Right cardiac atrium (tissue), 5 donors: ENCODE measurements around the gene PLEKHA4. TPM values are rescaled to one million over a fixed set of nuclear protein-coding genes. Genes with fewer than 3 reads are reported as not detected.

Source experiments
- ATAC-seq, 2 donors: fragments of 200-7000 bp; cut with Tn5 transposase; one replicate each; pipeline versions ENCODE4 v1.8.0 to v1.9.1; 2020; ENCODE audit warnings: moderate library complexity in 2 of 2, mild to moderate bottlenecking in 1 of 2
- DNase-seq, 3 donors: peaks; one replicate each; pipeline ENCODE4 v3.0.0-alpha.2; 2020
- H3K27ac ChIP-seq: one replicate; pipeline ENCODE4 v1.5.1; 2013; ENCODE audit warnings: mild to moderate bottlenecking, low read length, control low read depth, moderate library complexity
- H3K27me3 ChIP-seq: one replicate; pipeline ENCODE4 v1.6.1; 2013; ENCODE audit not compliant: control insufficient read depth, insufficient read depth
- H3K4me1 ChIP-seq: one replicate; pipeline ENCODE4 v1.6.1; 2013; ENCODE audit warnings: low read length; ENCODE audit not compliant: control insufficient read depth, insufficient read depth
- H3K4me3 ChIP-seq: one replicate; pipeline ENCODE4 v1.5.1; 2013; ENCODE audit warnings: low read length, control low read depth
- H3K9me3 ChIP-seq: one replicate; pipeline ENCODE4 v1.6.1; 2013; ENCODE audit warnings: low read length; ENCODE audit not compliant: control insufficient read depth
- WGBS: extraction: QIAGEN DNeasy Blood & Tissue Kit; methylation state at CpG from one replicate; pipeline ENCODE4 v1.1.7; 2013; 5-methylcytosine and 5-hydroxymethylcytosine counted together
- intact Hi-C, 4 donors: fragments of 100-400 bp; cut with DNase I; formaldehyde crosslinking; loops; one replicate each; pipeline versions ENCODE4 v1.11.0 to v1.14.0; 2022 to 2023
- polyA plus RNA-seq: library from polyadenylated mRNA; stranded (reverse); fragments of 200-250 nt; gene quantifications from one replicate; pipeline ENCODE4 v1.2.3, GENCODE V29; 2013
- total RNA-seq, 4 donors: library from RNA; stranded (reverse); fragmentation: NEBNext Ultra II Directional; extraction: Animal tissue kit (Norgen Biotek cat#: 25700); gene quantifications; one replicate each; pipeline ENCODE4 v1.2.1, GENCODE V29; 2021
- donor health status: healthy with polysubstance abuse.
- donor health status: DM: no; HTN: yes; CAD: no.
- donor health status: DM: no; HTN: no; CAD: no.
- donor health status: DM: no; HTN: yes; CAD: no; lungs with severe emphysema.
- donor health status: DM: yes; HTN: yes; CAD: no.

PLEKHA4 gene
- total and polyA plus RNA-seq, 5 donors: 32.0 to 50.2 (median 38.2) TPM

DNA sequence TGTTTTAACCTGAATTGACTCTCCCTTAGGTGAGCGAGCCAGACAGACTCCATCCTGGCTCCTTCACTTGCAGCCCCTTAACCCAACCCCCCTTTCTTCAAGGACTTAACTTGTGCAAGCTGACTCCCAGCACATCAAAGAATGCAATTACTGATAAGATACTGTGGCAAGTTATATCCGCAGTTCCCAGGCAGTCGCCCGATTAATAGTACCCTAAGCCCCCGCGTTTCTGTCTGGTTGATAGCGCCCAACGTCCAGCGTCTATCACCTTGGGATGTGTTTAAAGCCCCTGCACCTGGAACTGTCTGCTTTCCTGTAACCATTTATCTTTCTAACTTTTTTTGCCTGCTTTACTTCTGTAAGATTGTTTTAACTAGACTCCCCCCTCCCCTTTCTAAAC, 38.3 kb downstream of the PLEKHA4 start:
- Histone ChIP-seq H3K4me3 (no peak overlapping the region), H3K4me1 (no peaks in the 10 kb centered on the region), H3K27me3 (no peaks in the 10 kb centered on the region), H3K27ac (no peak overlapping the region), H3K9me3 (no peaks in the 10 kb centered on the region)
- 59% methylated on average over 9 of the region's 9 CpGs for WGBS
- intact Hi-C loops: loop anchor here in 2 of 4 donors (10.0 kb wide), 1 partner anchor 185 kb away; the partner anchor contains the start of gene CA11 (in 2 of the 2)
- DNase-seq (no peak), ATAC-seq (no peak)

DNA sequence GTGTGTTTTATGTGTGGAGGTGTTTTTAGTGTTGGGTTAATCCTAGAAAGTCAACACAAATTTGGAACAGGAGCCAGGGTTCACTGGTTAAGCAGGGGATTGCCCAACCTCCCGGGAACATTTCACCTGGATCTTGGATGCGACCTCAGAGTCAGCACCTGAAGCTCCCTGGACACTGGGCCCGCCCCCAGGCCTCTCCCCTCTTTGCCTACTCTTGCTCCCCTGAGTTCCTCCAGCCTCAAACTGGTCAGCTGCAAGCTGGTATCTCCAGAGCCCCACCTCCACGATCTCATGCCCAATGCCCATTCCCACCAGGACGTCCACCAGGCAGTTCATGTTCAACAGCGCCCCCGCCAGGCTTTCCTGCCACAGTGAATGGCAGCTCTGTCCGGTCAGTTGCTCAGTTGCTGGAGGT, 41.8 kb downstream of the PLEKHA4 start:
- Histone ChIP-seq H3K27me3 (no peaks in the 10 kb centered on the region), H3K9me3 (no peaks in the 10 kb centered on the region), H3K27ac (no peak overlapping the region), H3K4me1 (no peaks in the 10 kb centered on the region), H3K4me3 (no peak overlapping the region)
- ATAC-seq: no peak
- WGBS: 80% methylated on average over 8 of the region's 8 CpGs
- intact Hi-C loops: no loop called here
- DNase-seq: no peak

DNA sequence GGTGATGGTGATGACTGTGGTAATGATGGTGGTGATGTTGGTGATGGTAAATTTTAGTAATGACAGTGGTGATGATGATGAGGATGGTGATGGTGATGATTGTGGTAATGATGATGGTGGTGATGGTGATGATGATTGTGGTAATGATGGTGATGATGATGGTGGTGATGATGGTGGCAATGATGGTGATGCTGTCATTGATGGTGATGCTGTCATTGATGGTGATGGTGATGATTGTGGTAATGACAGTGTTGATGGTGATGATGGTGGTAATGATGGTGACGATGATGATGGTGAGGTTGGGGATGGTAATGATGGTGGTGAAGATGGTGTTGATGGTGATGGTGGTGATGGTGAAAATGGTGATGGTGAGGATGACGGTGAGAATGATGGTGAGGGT, 45.9 kb downstream of the PLEKHA4 start:
- 98% methylated on average over 2 of the region's 2 CpGs for WGBS
- Histone ChIP-seq H3K4me3 (no peak overlapping the region), H3K27ac (no peak overlapping the region), H3K9me3 (no peaks in the 10 kb centered on the region), H3K27me3 (no peaks in the 10 kb centered on the region), H3K4me1 (peaks cover 2% of the 10 kb centered on the region)
- DNase-seq (no peak), ATAC-seq (no peak)
- intact Hi-C loops: no loop called here

GRCh38 chr19:48821633-48822032, 46.8 kb downstream of the PLEKHA4 start:
- WGBS: 76% methylated on average over 5 of the region's 5 CpGs
- H3K4me3 ChIP-seq: no peak overlapping the region
- no peak for ATAC-seq
- no peaks in the 10 kb centered on the region for H3K27me3 ChIP-seq
- intact Hi-C loops: no loop called here
- no peak overlapping the region for H3K27ac ChIP-seq
- peaks cover 2% of the 10 kb centered on the region for H3K4me1 ChIP-seq
- no peaks in the 10 kb centered on the region for H3K9me3 ChIP-seq
- no peak for DNase-seq

DNA sequence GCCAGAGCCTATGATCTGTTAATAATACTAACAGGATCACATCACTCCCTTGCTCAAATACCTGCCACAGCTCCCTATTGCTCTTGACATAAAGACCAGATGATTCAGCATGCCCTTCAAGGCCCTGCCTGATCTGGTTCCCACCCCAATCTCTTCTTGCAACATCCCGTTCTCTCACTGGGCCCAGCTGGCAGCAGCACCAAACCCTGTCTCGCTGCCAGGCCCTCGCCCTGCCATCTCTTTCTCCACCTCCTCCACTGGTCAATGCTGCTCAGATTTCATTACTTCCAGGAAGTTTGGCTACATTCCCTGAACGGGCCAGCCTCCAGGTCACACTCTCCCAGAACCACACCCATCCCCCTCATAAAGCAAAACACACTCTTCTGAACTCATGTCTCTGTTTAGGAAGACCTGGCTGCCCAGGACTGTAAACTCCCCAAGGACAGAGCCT, 49.0 kb downstream of the PLEKHA4 start:
- Histone ChIP-seq H3K9me3 (no peaks in the 10 kb centered on the region), H3K4me3 (no peak overlapping the region), H3K27me3 (no peaks in the 10 kb centered on the region), H3K4me1 (peaks cover 2% of the 10 kb centered on the region), H3K27ac (peak overlapping the region; percentile 62)
- peak; percentile 93 to 97 (median 95) for DNase-seq
- ATAC-seq: peak; percentile 96 to 97
- intact Hi-C loops: no loop called here
- WGBS: 21% methylated on average over 4 of the region's 4 CpGs

GRCh38 chr19:48818234-48818820, 50.1 kb downstream of the PLEKHA4 start:
- ATAC-seq (no peak), DNase-seq (no peak)
- H3K27ac ChIP-seq: no peak overlapping the region
- H3K4me3 ChIP-seq: no peak overlapping the region
- peaks cover 2% of the 10 kb centered on the region for H3K4me1 ChIP-seq
- 85% methylated on average over 9 of the region's 9 CpGs for WGBS
- H3K27me3 ChIP-seq: no peaks in the 10 kb centered on the region
- intact Hi-C loops: no loop called here
- no peaks in the 10 kb centered on the region for H3K9me3 ChIP-seq

DNA sequence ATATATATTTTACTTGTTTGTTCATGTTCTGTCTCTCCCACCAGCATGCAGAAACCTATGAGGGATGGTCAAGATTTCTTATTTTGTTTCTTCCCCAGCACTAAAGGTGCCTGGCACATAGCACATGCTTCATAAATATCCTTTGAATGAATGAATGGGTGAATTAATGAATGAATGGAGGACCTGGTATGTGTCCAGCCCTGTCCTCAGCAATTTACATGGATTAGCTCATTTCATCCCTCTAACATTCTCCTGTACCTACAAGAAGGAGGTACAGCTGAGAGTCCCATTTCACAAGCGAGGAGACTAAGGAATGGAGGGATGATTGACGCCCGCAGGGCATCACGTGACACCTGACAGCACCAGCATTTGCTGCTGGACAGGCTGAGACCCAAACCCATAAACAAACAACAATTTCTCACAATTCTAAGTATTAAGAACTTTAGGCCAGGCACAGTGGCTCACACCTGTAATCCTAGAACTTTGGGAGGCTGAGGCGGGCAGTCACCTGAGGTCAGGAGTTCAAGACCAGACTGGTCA, 50.8 kb downstream of the PLEKHA4 start:
- H3K27me3 ChIP-seq: no peaks in the 10 kb centered on the region
- no peak for ATAC-seq
- DNase-seq: no peak
- H3K27ac ChIP-seq: no peak overlapping the region
- intact Hi-C loops: no loop called here
- peaks cover 2% of the 10 kb centered on the region for H3K4me1 ChIP-seq
- WGBS: 95% methylated on average over 5 of the region's 5 CpGs
- H3K9me3 ChIP-seq: no peaks in the 10 kb centered on the region
- H3K4me3 ChIP-seq: no peak overlapping the region

DNA sequence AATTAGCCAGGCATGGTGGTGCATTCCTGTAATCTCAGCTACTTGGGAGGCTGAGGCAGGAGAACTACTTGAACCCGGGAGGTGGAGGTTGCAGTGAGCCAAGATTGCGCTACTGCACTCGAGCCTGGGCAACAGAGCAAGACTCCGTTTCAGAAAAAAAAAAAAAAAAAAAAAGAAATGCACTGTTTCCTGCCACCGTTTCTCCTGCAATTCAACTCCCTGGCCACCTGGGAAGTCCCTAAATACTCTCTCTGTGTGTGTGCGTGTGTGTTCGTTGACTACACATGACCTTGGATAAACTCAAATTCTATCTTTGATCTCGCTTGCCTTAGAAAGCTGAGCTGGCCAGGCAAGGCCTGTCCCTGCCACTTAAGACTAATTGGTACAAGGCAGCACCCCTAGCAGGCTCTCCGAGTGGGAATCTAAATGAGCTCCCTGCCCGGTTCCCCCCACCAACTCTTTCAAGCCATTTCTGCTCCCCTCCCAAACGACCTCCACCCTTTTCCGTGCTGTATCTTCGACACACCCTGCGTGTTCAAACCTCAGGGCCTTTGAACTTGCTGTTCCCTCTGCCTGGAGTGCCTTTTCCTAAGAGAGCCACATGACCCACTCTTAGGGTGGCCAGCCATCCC, 52.4 kb downstream of the PLEKHA4 start:
- no peaks in the 10 kb centered on the region for H3K9me3 ChIP-seq
- H3K4me3 ChIP-seq: no peak overlapping the region
- ATAC-seq: no peak
- H3K27ac ChIP-seq: peak overlapping the region; percentile 11
- H3K4me1 ChIP-seq: peaks cover 2% of the 10 kb centered on the region
- DNase-seq: no peak
- 47% methylated on average over 14 of the region's 14 CpGs for WGBS
- H3K27me3 ChIP-seq: no peaks in the 10 kb centered on the region
- intact Hi-C loops: loop anchor here in 1 of 4 donors (2.0 kb wide), 1 partner anchor 19 kb away; no protein-coding TSS in a partner anchor

DNA sequence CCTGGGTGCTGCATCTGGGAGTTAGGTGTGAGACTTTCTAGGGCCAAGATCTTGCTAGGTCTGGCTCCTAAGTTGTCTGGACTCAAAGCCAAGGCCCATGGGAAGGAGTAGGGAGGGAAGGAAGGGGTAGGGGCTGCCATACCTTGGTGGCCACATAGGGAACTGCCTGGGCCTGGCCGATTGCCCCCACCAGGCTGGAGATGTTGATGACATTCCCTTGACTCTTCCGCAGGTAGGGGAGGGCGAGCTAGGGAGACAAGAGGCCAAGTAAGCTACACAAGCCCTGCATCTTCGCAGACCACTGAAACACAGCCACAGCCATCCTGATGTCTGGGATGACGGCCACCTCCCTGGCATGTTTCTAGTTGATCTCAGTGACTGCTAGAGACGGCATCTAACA, 53.5 kb downstream of the PLEKHA4 start:
- DNase-seq (no peak), ATAC-seq (no peak)
- WGBS: 78% methylated on average over 6 of the region's 6 CpGs
- intact Hi-C loops: loop anchor here in 1 of 4 donors (2.0 kb wide), 1 partner anchor 18 kb away; no protein-coding TSS in a partner anchor
- Histone ChIP-seq H3K4me1 (peaks cover 2% of the 10 kb centered on the region), H3K27ac (no peak overlapping the region), H3K4me3 (no peak overlapping the region), H3K27me3 (no peaks in the 10 kb centered on the region), H3K9me3 (no peaks in the 10 kb centered on the region)

GRCh38 chr19:48813123-48813913, 55.1 kb downstream of the PLEKHA4 start:
- H3K9me3 ChIP-seq: no peaks in the 10 kb centered on the region
- WGBS: 87% methylated on average over 21 of the region's 21 CpGs
- no peaks in the 10 kb centered on the region for H3K4me1 ChIP-seq
- no peak overlapping the region for H3K4me3 ChIP-seq
- intact Hi-C loops: no loop called here
- no peak for ATAC-seq
- DNase-seq: peak in 1 of 3 donors; percentile 72
- no peaks in the 10 kb centered on the region for H3K27me3 ChIP-seq
- H3K27ac ChIP-seq: peak overlapping the region; percentile 90
